OCI-LY3 (cell line): ENCODE results near the gene CCDC167.

Experiments used
- H2AFZ ChIP-seq: fragments of 200-600, 300-600 bp; shearing (Covaris generic); 2 replicates; pipeline ENCODE4 v1.6.0; 2014; ENCODE audit warnings: antibody characterized with exemption, low read depth, low read length
- H3K27ac ChIP-seq: fragments of 200-600, 300-600 bp; sonication (generic); 2 replicates; pipeline ENCODE4 v1.5.1; 2014; ENCODE audit warnings: mild to moderate bottlenecking, low read length, moderate library complexity, mixed read lengths
- H3K27me3 ChIP-seq: fragments of 200-600, 300-600 bp; sonication (generic); 2 replicates; pipeline ENCODE4 v1.6.1; 2014; ENCODE audit warnings: low read depth, low read length, mixed read lengths
- H3K36me3 ChIP-seq: fragments of 200-600, 300-600 bp; sonication (generic); replicated peaks from 2 replicates; pipeline ENCODE3; 2014; ENCODE audit warnings: low read depth, low read length, mixed read lengths
- H3K4me1 ChIP-seq: fragments of 300-600, 200-600 bp; sonication (generic); 2 replicates; pipeline ENCODE4 v1.6.1; 2014; ENCODE audit warnings: low read length, mixed read lengths
- H3K4me2 ChIP-seq: fragments of 200-600, 300-600 bp; sonication (generic); 2 replicates; pipeline ENCODE4 v1.6.1; 2014; ENCODE audit warnings: low read length, mixed read lengths
- H3K4me3 ChIP-seq: fragments of 300-600, 200-600 bp; sonication (generic); 2 replicates; pipeline ENCODE4 v1.5.1; 2014; ENCODE audit warnings: antibody characterized with exemption, mild to moderate bottlenecking, low read length, moderate library complexity
- H3K79me2 ChIP-seq: fragments of 300-600, 200-600 bp; shearing (Covaris generic); 2 replicates; pipeline ENCODE4 v1.6.1; 2014; ENCODE audit warnings: mild to moderate bottlenecking, low read length, mixed read lengths
- H3K9ac ChIP-seq: fragments of 300-600, 200-600 bp; shearing (Covaris generic); 2 replicates; pipeline ENCODE4 v1.6.0; 2014; ENCODE audit warnings: mild to moderate bottlenecking, low read length, moderate library complexity
- H3K9me3 ChIP-seq: fragments of 200-600, 300-600 bp; shearing (Covaris generic); 2 replicates; pipeline ENCODE4 v1.6.1; 2014; ENCODE audit warnings: low read length, mixed read lengths; ENCODE audit not compliant: insufficient read depth
- H4K20me1 ChIP-seq: fragments of 200-600, 300-600 bp; sonication (generic); 2 replicates; pipeline ENCODE4 v1.6.1; 2016; ENCODE audit warnings: low read length, mixed read lengths; ENCODE audit not compliant: insufficient read depth
- CTCF ChIP-seq: fragments of 200-600, 300-600 bp; sonication (generic); IDR thresholded peaks from 2 replicates; pipeline ENCODE4 v1.5.1; 2014; ENCODE audit warnings: antibody characterized with exemption, low read length, low read depth
- EZH2phosphoT487 ChIP-seq: fragments of 200-600 bp; shearing (Covaris generic); IDR thresholded peaks from 2 replicates; pipeline ENCODE4 v1.6.1; 2018; ENCODE audit warnings: antibody characterized with exemption, mixed run types, low read depth

Gene CCDC167

GRCh38 chr6:37473364-37474095, 26.2 kb downstream of the CCDC167 start:
- H3K4me2 ChIP-seq: no peak overlapping the region
- H3K27ac ChIP-seq: no peak overlapping the region
- H3K36me3 ChIP-seq: peaks cover 74% of the 10 kb centered on the region

GRCh38 chr6:37467718-37468117, 32.0 kb downstream of the CCDC167 start:
- no peak for TF ChIP-seq CTCF
- TF ChIP-seq EZH2phosphoT487: no peak
- Histone ChIP-seq H3K36me3 (peaks cover 56% of the 10 kb centered on the region), H3K4me3 (no peak overlapping the region), H3K79me2 (no peaks in the 10 kb centered on the region), H3K9ac (no peak overlapping the region), H3K27me3 (no peaks in the 10 kb centered on the region), H4K20me1 (no peaks in the 10 kb centered on the region), H2AFZ (no peak overlapping the region), H3K9me3 (peaks cover 6% of the 10 kb centered on the region; the same call in 1 of the 2 replicates), H3K4me2 (no peak overlapping the region), H3K4me1 (no peaks in the 10 kb centered on the region), H3K27ac (no peak overlapping the region)

More at GRCh38 chr6:37473364-37474095, 26.2 kb downstream of the CCDC167 start:
- Histone ChIP-seq H2AFZ (no peak overlapping the region), H3K9me3 (no peaks in the 10 kb centered on the region), H3K27me3 (no peaks in the 10 kb centered on the region), H3K4me3 (no peak overlapping the region), H3K4me1 (no peaks in the 10 kb centered on the region), H3K79me2 (no peaks in the 10 kb centered on the region), H4K20me1 (no peaks in the 10 kb centered on the region; the same call in 1 of the 2 replicates), H3K9ac (no peak overlapping the region)
- TF ChIP-seq CTCF (no peak), EZH2phosphoT487 (no peak)

- Histone ChIP-seq H4K20me1 (no peaks in the 10 kb centered on the region), H3K36me3 (peaks cover 64% of the 10 kb centered on the region), H3K27me3 (no peaks in the 10 kb centered on the region), H3K4me3 (no peak overlapping the region), H3K79me2 (no peaks in the 10 kb centered on the region), H2AFZ (no peak overlapping the region), H3K9ac (no peak overlapping the region), H3K9me3 (peaks cover 6% of the 10 kb centered on the region; the same call in 1 of the 2 replicates), H3K27ac (no peak overlapping the region), H3K4me2 (no peak overlapping the region), H3K4me1 (no peaks in the 10 kb centered on the region)
- TF ChIP-seq EZH2phosphoT487: no peak
- TF ChIP-seq CTCF: no peak
Measured at GRCh38 chr6:37463110-37463509, 36.6 kb downstream of the CCDC167 start.

- TF ChIP-seq CTCF: no peak
- TF ChIP-seq EZH2phosphoT487: no peak
- no peak overlapping the region for H3K27ac ChIP-seq
- no peak overlapping the region for H3K4me2 ChIP-seq
- H3K27me3 ChIP-seq: no peaks in the 10 kb centered on the region
- H3K79me2 ChIP-seq: no peaks in the 10 kb centered on the region
- H4K20me1 ChIP-seq: no peaks in the 10 kb centered on the region
- no peak overlapping the region for H2AFZ ChIP-seq
- no peak overlapping the region for H3K4me3 ChIP-seq
- H3K4me1 ChIP-seq: no peaks in the 10 kb centered on the region
- H3K36me3 ChIP-seq: peaks cover 64% of the 10 kb centered on the region
- no peaks in the 10 kb centered on the region for H3K9me3 ChIP-seq
- no peak overlapping the region for H3K9ac ChIP-seq
Measured at GRCh38 chr6:37460805-37461204, 38.9 kb downstream of the CCDC167 start.
